Adrenal gland (tissue), 12 donors: Measurements from ENCODE around the gene ASMTL. TPM values are rescaled to one million over a fixed set of nuclear protein-coding genes. Genes with fewer than 3 reads are reported as not detected.
"Not testable (repeated sequence)": the region's sequence is repeated elsewhere in the genome, so short reads cannot be mapped to it uniquely, and the experiment has no call there.

ENCODE experiments used
- DNase-seq, 7 donors: peaks; one replicate each; pipeline ENCODE4 v3.0.0-alpha.2; 2019 to 2020
- H3K27ac ChIP-seq, 5 donors: fragments of 200-600 bp; sonication (generic) in 4 of 5; 1 replicate in 3 of 5; 2 replicates in 2 of 5; pipeline versions ENCODE4 v1.5.1 to v1.8.0; 2016 to 2020; ENCODE audit warnings: mild to moderate bottlenecking in 1 of 5
- H3K27me3 ChIP-seq: fragments of 200-600 bp; 2 replicates; pipeline ENCODE4 v1.8.0; 2021
- H3K36me3 ChIP-seq, 2 donors: fragments of 200-600 bp; replicated peaks in 1 of 2; 1 replicate in 1 of 2; 2 replicates in 1 of 2; pipeline versions ENCODE4 v1.5.1 to v1.8.0; 2018 to 2022
- H3K4me1 ChIP-seq, 2 donors: fragments of 200-600 bp; replicated peaks in 1 of 2; 1 replicate in 1 of 2; 2 replicates in 1 of 2; pipeline versions ENCODE4 v1.5.1 to v1.8.0; 2018 to 2021
- H3K4me3 ChIP-seq, 4 donors: fragments of 200-600 bp; sonication (generic) in 3 of 4; one replicate each; pipeline ENCODE4 v1.5.1; 2016 to 2018
- H3K9me3 ChIP-seq, 3 donors: fragments of 200-600 bp; sonication (generic) in 1 of 3; replicated peaks in 1 of 3; 1 replicate in 2 of 3; 2 replicates in 1 of 3; pipeline versions ENCODE4 v1.5.1 to v1.8.0; 2016 to 2021
- CTCF ChIP-seq, 6 experiments: fragments of 450-650 bp in 4 of 6; fragments of 200-600 bp in 2 of 6; sonication (generic) in 1 of 6; IDR thresholded peaks; 1 replicate in 5 of 6; 2 replicates in 1 of 6; pipeline versions ENCODE4 v1.5.1 to v1.8.0; 2016 to 2021; ENCODE audit warnings: antibody characterized with exemption in 6 of 6, mild to moderate bottlenecking in 2 of 6, moderate library complexity in 1 of 6
- POLR2A ChIP-seq, 2 donors: fragments of 450-650 bp; IDR thresholded peaks; one replicate each; pipeline ENCODE4 v1.6.1; 2017; ENCODE audit warnings: antibody characterized with exemption in 2 of 2, mild to moderate bottlenecking in 2 of 2, moderate library complexity in 1 of 2
- WGBS, 4 donors: extraction: QIAGEN DNeasy Blood & Tissue Kit in 2 of 4; methylation state at CpG; one replicate each; pipeline versions ENCODE4 v1.1.5 to v1.1.7; 2013 to 2017; 5-methylcytosine and 5-hydroxymethylcytosine counted together
- intact Hi-C, 2 donors: fragments of 100-400 bp; cut with DNase I; formaldehyde crosslinking; loops; one replicate each; pipeline versions ENCODE4 v1.14.1 to v1.15.0; 2022 to 2023
- polyA plus RNA-seq, 3 donors: library from polyadenylated mRNA; stranded (reverse); fragments of 200-250 nt in 2 of 3; fragments of 350-450 nt in 1 of 3; fragmentation: Illumina TruSeq in 1 of 3; extraction: RNeasy Lipid Tissue Mini Kit (QIAGEN cat#74804) in 1 of 3; gene quantifications; one replicate each; pipeline ENCODE4 v1.2.3, GENCODE V29; 2013 to 2014
- total RNA-seq, 9 donors: library from RNA; depleted of rRNA in 4 of 9; stranded (reverse); fragments of >200 nt in 4 of 9; fragments of 120-200 nt in 1 of 9; fragmentation: NEBNext Ultra II Directional in 1 of 9; extraction: Animal tissue kit (Norgen Biotek cat#: 25700) in 1 of 9; gene quantifications; one replicate each; pipeline versions ENCODE4 v1.1.0 to v1.2.4, GENCODE V29; 2013 to 2023
- donor health status: healthy with polysubstance abuse.
- donor health status: Bipolar disorder and iron deficiency.
- donor health status: DM: yes; HTN: yes; CAD: no.
- donor health status: DM: no; HTN: no; CAD: no.
- donor health status: DM: no; HTN: no; CAD: no.
- donor health status: DM: yes; HTN: yes; CAD: no.

The ASMTL gene
- total and polyA plus RNA-seq, 12 donors = 7.9 to 35.5 (median 30.9) TPM

- 86 to 92% (median 91%) methylated on average over 9 of the region's 9 CpGs for WGBS, 4 donors
- H3K9me3 ChIP-seq = no peaks in the 10 kb centered on the region
- H3K4me1 ChIP-seq = peaks cover 8 to 10% of the 10 kb centered on the region in 2 donors
- H3K27ac ChIP-seq = no peak overlapping the region
- DNase-seq = peak in 6 of 7 donors; percentile 4 to 45 (median 14)
- H3K36me3 ChIP-seq = no peaks in the 10 kb centered on the region
- H3K27me3 ChIP-seq = no peaks in the 10 kb centered on the region
- no peak for TF ChIP-seq CTCF (IDR thresholded peaks at IDR 0.05)
- no peak for TF ChIP-seq POLR2A (IDR thresholded peaks at IDR 0.05)
- no peak overlapping the region for H3K4me3 ChIP-seq
- intact Hi-C loops = loop anchor here in 1 of 2 donors (10.0 kb wide), 1 partner anchor 54 kb away; the partner anchor contains the start of gene SLC25A6
Observed at GRCh38 chrX:1449036-1449822, 3.5 kb downstream of the ASMTL start.

GRCh38 chrX:1448573-1449001, 4.1 kb downstream of the ASMTL start:
- intact Hi-C loops = loop anchor here in 1 of 2 donors (10.0 kb wide), 1 partner anchor 54 kb away; the partner anchor contains the start of gene SLC25A6
- H3K27me3 ChIP-seq, H3K36me3 ChIP-seq, H3K4me1 ChIP-seq, H3K4me3 ChIP-seq, H3K9me3 ChIP-seq, H3K27ac ChIP-seq: not testable (repeated sequence)
- peak in 5 of 7 donors; percentile 0 to 46 (median 6) for DNase-seq
- 95 to 98% (median 97%) methylated on average over 5 of the region's 5 CpGs for WGBS, 4 donors

- H3K27me3 ChIP-seq, H3K4me1 ChIP-seq, H3K4me3 ChIP-seq, H3K27ac ChIP-seq, H3K36me3 ChIP-seq, H3K9me3 ChIP-seq: not testable (repeated sequence)
- 87 to 98% (median 95%) methylated on average over 8 of the region's 8 CpGs for WGBS, 4 donors
- intact Hi-C loops = loop anchor here in 1 of 2 donors (10.0 kb wide), 1 partner anchor 53 kb away; the partner anchor contains the start of gene SLC25A6
- peak in 6 of 7 donors; percentile 2 to 50 (median 11) for DNase-seq
Observed at GRCh38 chrX:1447969-1448572, 4.6 kb downstream of the ASMTL start.

- not testable (repeated sequence) for H3K36me3 ChIP-seq, H3K27ac ChIP-seq, H3K27me3 ChIP-seq, H3K4me3 ChIP-seq, H3K4me1 ChIP-seq, H3K9me3 ChIP-seq
- intact Hi-C loops = loop anchor here in 1 of 2 donors (10.0 kb wide), 1 partner anchor 52 kb away; the partner anchor contains the start of gene SLC25A6
- DNase-seq = peak in 5 of 7 donors; percentile 3 to 16 (median 12)
- 91 to 95% (median 93%) methylated on average over 12 to 13 of the region's 13 CpGs for whole genome bisulfite sequencing, 4 donors
Observed at GRCh38 chrX:1446984-1447968, 5.4 kb downstream of the ASMTL start.

- Histone ChIP-seq H3K4me3 (no peak overlapping the region), H3K9me3 (no peaks in the 10 kb centered on the region), H3K36me3 (no peaks in the 10 kb centered on the region), H3K27ac (no peak overlapping the region), H3K27me3 (no peaks in the 10 kb centered on the region), H3K4me1 (no peaks in the 10 kb centered on the region)
- intact Hi-C loops = loop anchor here in 1 of 2 donors (10.0 kb wide), 1 partner anchor 50 kb away; the partner anchor contains the start of gene SLC25A6
- WGBS, 4 donors = 97 to 99% (median 98%) methylated on average over 19 of the region's 19 CpGs
- peak in 6 of 7 donors; percentile 1 to 35 (median 4) for DNase-seq
- no peak for TF ChIP-seq POLR2A (IDR thresholded peaks at IDR 0.05)
- TF ChIP-seq CTCF (IDR thresholded peaks at IDR 0.05) = no peak
Observed at GRCh38 chrX:1444561-1445500, 7.9 kb downstream of the ASMTL start.
